RWPE2 (cell line): Measurements from ENCODE around the gene FKBP1A.
A peak's percentile ranks its signal among the peaks of the same experiment; 100 is the strongest.

Experiments used
- ATAC-seq: fragments of 200-7000 bp; cut with Tn5 transposase; 3 replicates; pipeline ENCODE4 v1.9.1; 2021; ENCODE audit warnings: low read depth
- DNase-seq: peaks from one replicate; pipeline ENCODE4 v3.0.0-alpha.2; 2020; ENCODE audit warnings: low spot score
- H3K27ac ChIP-seq: fragments of 450-650 bp; 2 replicates; pipeline ENCODE4 v1.5.1; 2017; ENCODE audit warnings: mild to moderate bottlenecking; ENCODE audit not compliant: poor library complexity, severe bottlenecking
- H3K27me3 ChIP-seq: fragments of 250-450 bp; sonication (Bioruptor Pico); 2 replicates; pipeline ENCODE4 v1.5.1; 2021; ENCODE audit warnings: mild to moderate bottlenecking, moderate library complexity; ENCODE audit not compliant: insufficient read depth, poor library complexity, severe bottlenecking
- H3K36me3 ChIP-seq: fragments of 250-450 bp; sonication (Bioruptor Pico); 2 replicates; pipeline ENCODE4 v1.5.1; 2020; ENCODE audit warnings: low read depth, mild to moderate bottlenecking, moderate library complexity
- H3K4me1 ChIP-seq: fragments of 250-450 bp; sonication (Bioruptor Pico); 2 replicates; pipeline ENCODE4 v1.5.1; 2021; ENCODE audit warnings: mild to moderate bottlenecking, moderate library complexity; ENCODE audit not compliant: insufficient read depth, poor library complexity, severe bottlenecking
- H3K4me3 ChIP-seq: fragments of 250-450 bp; sonication (Bioruptor Pico); 2 replicates; pipeline ENCODE4 v1.5.1; 2021; ENCODE audit warnings: mild to moderate bottlenecking, moderate library complexity; ENCODE audit not compliant: severe bottlenecking
- H3K9me3 ChIP-seq: fragments of 250-450 bp; sonication (Bioruptor Pico); 2 replicates; pipeline ENCODE4 v1.5.1; 2021; ENCODE audit warnings: mild to moderate bottlenecking, moderate library complexity; ENCODE audit not compliant: severe bottlenecking
- TF ChIP-seq, protein P1 (sequence below): fragments of 450-650 bp; IDR thresholded peaks from one replicate; pipeline ENCODE4 v1.5.1; 2017; ENCODE audit warnings: mild to moderate bottlenecking, moderate library complexity; ENCODE audit not compliant: poor library complexity, severe bottlenecking

FKBP1A gene

DNA sequence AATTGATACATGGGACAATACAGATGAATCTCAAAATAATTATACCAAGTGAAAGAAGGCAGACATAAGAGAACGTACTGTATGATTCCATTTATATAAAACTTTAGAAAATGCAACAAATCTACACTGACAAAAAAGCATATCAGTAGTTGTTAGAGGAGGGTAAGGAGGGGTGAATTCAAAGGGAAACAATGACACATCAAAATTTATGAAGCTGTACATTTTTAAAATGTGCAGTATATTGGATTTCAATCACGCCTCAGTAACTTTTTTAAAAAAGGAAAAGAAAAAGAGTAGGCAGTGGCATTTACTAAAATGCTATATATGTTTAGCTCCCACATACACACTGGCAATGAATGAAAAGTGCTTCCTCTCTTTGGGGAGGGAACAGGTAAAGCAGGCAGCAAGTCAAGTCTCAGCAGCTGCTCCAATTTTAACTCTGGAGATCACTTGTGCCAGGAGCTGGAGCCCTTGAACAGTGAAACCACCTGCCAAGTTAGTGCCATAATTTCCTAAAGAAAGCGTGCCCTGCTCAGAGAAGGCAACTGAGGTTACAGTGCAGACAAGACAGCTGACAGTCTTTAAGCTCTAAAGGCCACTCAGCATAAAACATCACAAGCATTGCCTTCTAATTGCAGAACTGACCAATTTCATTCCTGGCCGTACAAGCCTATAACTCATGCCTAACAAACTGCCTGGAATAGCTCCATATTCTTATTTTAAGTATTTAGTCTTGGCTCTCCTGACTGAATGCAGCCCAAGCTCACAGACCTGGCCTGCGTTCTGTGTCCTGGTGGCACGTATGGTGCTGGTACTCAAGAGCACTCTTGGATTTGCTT, 10.9 kb downstream of the FKBP1A start:
- H3K27me3 ChIP-seq: no peaks in the 10 kb centered on the region
- H3K4me1 ChIP-seq: peaks cover 34% of the 10 kb centered on the region
- H3K27ac ChIP-seq: no peak overlapping the region
- DNase-seq (no peak), ATAC-seq (no peak)
- TF ChIP-seq, protein P1, sequence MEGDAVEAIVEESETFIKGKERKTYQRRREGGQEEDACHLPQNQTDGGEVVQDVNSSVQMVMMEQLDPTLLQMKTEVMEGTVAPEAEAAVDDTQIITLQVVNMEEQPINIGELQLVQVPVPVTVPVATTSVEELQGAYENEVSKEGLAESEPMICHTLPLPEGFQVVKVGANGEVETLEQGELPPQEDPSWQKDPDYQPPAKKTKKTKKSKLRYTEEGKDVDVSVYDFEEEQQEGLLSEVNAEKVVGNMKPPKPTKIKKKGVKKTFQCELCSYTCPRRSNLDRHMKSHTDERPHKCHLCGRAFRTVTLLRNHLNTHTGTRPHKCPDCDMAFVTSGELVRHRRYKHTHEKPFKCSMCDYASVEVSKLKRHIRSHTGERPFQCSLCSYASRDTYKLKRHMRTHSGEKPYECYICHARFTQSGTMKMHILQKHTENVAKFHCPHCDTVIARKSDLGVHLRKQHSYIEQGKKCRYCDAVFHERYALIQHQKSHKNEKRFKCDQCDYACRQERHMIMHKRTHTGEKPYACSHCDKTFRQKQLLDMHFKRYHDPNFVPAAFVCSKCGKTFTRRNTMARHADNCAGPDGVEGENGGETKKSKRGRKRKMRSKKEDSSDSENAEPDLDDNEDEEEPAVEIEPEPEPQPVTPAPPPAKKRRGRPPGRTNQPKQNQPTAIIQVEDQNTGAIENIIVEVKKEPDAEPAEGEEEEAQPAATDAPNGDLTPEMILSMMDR: no peak
- H3K36me3 ChIP-seq: peaks cover 26% of the 10 kb centered on the region
- H3K9me3 ChIP-seq: no peaks in the 10 kb centered on the region
- no peak overlapping the region for H3K4me3 ChIP-seq

DNA sequence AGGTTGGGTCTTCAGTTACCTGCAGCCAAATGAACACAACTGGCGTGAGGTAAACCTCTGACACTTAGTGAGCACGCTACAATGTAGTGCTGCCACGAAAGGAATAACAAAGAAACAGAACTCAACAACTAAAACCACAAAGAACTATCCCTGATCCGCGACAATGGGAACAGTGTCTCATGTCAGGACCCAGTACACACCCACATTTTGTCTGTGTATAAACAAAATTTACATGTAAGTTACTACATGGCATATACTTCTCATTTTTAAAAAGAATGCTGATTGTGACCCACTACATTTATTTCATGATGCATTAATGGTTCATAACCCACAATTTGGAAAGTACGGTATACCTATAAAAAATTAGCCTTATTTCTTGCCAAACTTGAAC, 14.1 kb downstream of the FKBP1A start:
- Histone ChIP-seq H3K36me3 (peaks cover 42% of the 10 kb centered on the region), H3K4me1 (peaks cover 48% of the 10 kb centered on the region), H3K4me3 (no peak overlapping the region), H3K27me3 (no peaks in the 10 kb centered on the region), H3K27ac (peak overlapping the region; percentile 79), H3K9me3 (no peaks in the 10 kb centered on the region)
- ATAC-seq (no peak), DNase-seq (no peak)
- TF ChIP-seq, protein P1: no peak

DNA sequence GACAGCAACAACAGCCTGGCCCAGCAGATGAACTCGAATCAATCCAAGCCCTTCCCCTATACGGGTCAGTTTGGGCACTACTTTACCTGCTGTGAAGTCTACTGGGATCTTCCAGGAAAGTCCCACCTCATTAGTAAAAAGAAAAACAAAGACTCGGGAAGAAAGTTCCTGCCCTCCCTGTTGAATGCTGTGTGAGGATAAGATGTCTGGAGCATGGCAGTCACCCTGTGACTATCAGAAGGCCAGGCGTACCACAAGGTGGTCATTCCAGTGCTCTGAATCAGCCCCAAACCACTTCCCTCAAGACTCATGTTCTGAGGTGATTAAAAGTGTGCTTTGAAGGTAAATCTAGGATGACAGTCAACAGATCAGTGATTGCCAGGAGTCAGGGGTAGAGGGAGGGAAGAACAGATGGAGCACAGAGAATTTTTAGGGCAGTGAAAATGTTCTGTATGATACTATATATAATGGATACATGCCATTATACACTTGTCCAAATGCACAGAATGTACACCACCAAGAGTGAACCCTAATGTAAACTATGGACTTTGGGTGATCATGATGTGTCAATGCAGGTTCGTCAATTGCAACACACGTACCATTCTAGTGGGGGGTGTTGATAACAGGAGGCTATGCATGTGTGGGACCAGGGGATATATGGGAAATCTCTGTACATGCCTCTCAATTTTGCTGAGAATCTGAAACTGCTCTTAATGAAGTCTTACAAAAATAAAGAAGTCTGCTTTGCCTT, 14.7 kb downstream of the FKBP1A start:
- Histone ChIP-seq H3K36me3 (peaks cover 48% of the 10 kb centered on the region), H3K27me3 (no peaks in the 10 kb centered on the region), H3K9me3 (no peaks in the 10 kb centered on the region), H3K4me1 (peaks cover 48% of the 10 kb centered on the region), H3K4me3 (no peak overlapping the region), H3K27ac (peak overlapping the region; percentile 79)
- TF ChIP-seq, protein P1: no peak
- DNase-seq (no peak), ATAC-seq (peak; percentile 90)

DNA sequence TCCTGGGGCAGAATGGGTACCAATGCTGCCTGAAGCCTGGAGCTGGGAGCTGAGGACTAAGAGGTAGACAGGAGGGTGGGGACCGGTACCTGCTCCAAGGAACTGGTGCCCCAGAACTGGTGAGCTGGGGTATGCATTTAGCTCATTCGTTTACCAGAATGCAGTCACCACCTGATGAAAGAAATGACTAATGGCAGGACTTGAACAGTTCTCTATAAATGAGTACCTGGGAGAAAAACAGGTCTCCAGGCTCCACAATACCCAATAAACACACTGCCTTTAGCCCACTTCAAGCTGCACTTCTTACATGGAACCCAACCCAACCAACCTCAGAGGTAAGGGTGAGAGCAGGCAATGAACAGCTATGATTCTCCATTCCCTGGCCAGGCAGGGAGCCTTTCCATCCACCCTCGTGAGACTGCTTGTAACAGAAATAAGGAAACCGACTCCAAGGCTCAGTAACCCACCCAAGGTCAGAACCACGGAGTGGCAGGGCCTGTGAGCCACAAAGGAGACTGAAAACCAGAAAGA, 15.4 kb downstream of the FKBP1A start:
- TF ChIP-seq, protein P1: no peak
- H3K27me3 ChIP-seq: no peaks in the 10 kb centered on the region
- ATAC-seq (no peak), DNase-seq (no peak)
- peaks cover 52% of the 10 kb centered on the region for H3K36me3 ChIP-seq
- H3K4me3 ChIP-seq: no peak overlapping the region
- no peaks in the 10 kb centered on the region for H3K9me3 ChIP-seq
- H3K4me1 ChIP-seq: peaks cover 51% of the 10 kb centered on the region
- H3K27ac ChIP-seq: peak overlapping the region; percentile 79
